ENCODE data around the gene EML3. TPM values are rescaled to one million over a fixed set of nuclear protein-coding genes. Genes with fewer than 3 reads are reported as not detected.
A peak's percentile ranks its signal among the peaks of the same experiment; 100 is the strongest.
"Not testable (repeated sequence)": the region's sequence is repeated elsewhere in the genome, so short reads cannot be mapped to it uniquely, and the experiment has no call there.

The EML3 gene
- total RNA-seq, result 100 to 1,000 TPM; 121 to 122 TPM

DNA sequence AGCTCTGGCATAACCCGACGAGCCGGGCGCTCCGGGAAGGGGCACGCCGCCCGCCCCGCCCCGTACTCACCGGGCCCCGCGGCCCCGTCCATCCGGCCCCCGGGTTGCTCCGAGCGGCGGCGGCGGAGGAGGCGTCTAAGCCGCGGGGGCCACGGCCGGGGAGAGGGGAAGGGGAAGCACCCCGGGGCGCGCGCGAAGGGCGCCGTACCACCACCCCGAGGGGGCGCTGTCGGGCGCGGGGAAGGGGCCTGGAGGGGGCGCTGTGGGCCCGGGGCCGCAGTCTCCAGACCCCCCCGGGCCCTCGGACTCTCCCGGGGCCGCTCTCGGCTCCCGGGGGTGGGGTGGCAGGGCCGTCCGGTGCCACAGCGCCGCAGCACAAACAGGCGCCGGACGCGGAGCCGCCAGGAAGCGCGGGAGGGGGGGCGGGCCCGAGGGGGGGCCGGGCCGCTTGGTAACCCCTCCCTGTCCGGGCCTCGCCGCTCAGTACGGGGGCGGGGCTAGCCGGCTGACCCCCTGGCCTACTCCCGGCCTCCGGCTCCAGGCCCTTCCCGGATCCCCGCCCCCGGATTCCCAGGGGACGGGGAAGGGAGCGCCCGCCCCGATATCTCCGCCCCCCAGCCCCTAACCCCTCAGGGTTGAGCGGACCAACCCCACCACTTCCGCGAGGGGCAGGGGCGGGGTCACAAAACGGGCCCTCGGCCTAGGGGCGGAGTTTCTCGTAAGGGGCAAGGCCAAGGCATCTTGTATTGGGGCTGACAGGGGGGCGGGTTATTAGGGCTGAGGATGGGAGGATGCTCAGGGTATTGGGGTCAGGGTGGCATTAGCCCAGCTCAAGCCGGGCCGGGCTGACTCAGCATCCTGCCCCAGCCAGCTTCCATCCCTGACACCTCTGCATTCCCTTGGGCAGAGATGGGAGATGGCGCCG, at the start of gene EML3, which contains the start of gene ROM1:
Gene EML3 (minus strand): TSS at position 410 of the 925 bp plus-strand sequence. CDS start 318 bp downstream, at position 92.
Gene ROM1 (plus strand): TSS at position 892 of the 925 bp plus-strand sequence. CDS start 25 bp downstream, at position 917.
- peak; percentile 91 for DNase-seq
- Mint-ChIP-seq H3K27ac (peak within 1 kb of the TSS; percentile 93), H3K27me3 (no peaks in the 10 kb centered on the region), H3K36me3 (ENCODE audit: low read depth) (peaks cover 45% of the 10 kb centered on the region), H3K4me1 (peaks cover 65% of the 10 kb centered on the region), H3K4me3 (peak within 1 kb of the TSS; percentile 97), H3K9me3 (no peaks in the 10 kb centered on the region)
- POLR2A ChIA-PET, result interaction anchor here (1.0 to 6.7 kb wide), 23 partner anchors 9 to 229 kb away, joined by 3 to 84 read pairs (median 5); partner anchors contain the start of genes B3GAT3, C11orf98, CSKMT and GANAB
- CTCF ChIA-PET, result interaction anchor here (0.6 to 2.6 kb wide), 20 partner anchors 9 to 229 kb away, joined by 3 to 28 read pairs (median 3); partner anchors contain the start of genes B3GAT3, BSCL2, C11orf98 and CSKMT

DNA sequence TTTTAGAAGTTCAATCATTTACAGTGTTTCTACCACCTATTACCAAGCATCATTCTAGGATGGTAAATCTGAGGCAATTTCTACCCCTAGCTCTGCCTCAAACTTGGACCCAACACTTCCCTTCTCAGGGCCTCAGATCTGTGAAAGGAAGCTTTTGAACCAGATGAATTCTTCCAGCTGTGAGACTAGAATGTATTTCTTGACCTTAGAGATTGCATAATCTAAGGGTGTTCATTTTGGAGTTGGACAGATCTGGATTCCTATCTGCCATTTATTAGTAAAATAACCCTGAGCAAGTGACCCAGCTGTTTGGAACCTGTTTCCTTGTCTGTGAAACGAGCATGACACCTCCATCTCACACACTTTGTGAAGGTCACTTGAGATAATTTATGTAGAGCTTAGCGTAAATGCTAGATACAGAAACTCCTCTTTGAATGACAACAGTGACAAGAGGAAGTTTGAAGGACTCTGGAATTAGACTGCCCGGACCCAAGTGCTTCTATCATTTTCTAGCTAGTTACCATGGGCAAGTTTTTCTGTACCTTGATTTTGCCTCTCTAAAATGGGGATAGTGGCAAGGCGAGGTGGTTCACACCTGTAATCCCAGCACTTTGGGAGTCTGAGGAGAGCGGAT, 44.3 kb upstream of the EML3 start:
- H3K36me3 Mint-ChIP-seq (ENCODE audit: low read depth), result peaks cover 8% of the 10 kb centered on the region
- DNase-seq, result no peak
- CTCF ChIA-PET, result interaction anchor here (1.0 to 1.4 kb wide), 4 partner anchors 8 to 114 kb away, joined by 3 to 4 read pairs (median 3); partner anchors contain the start of genes C11orf98 and CSKMT
- H3K4me1 Mint-ChIP-seq, result peaks cover 19% of the 10 kb centered on the region
- POLR2A ChIA-PET, result interaction anchor here (0.7 to 5.9 kb wide), 10 partner anchors 8 to 184 kb away, joined by 3 to 212 read pairs (median 4); partner anchors contain the start of genes C11orf98, CSKMT, EML3 and GANAB
- H3K4me3 Mint-ChIP-seq, result no peak overlapping the region
- no peaks in the 10 kb centered on the region for H3K9me3 Mint-ChIP-seq
- H3K27ac Mint-ChIP-seq, result no peak overlapping the region
- H3K27me3 Mint-ChIP-seq, result no peaks in the 10 kb centered on the region

- POLR2A ChIA-PET, result interaction anchor here (1.1 to 5.9 kb wide), 14 partner anchors 8 to 187 kb away, joined by 3 to 212 read pairs (median 6); partner anchors contain the start of genes B3GAT3, C11orf98, CSKMT and GANAB
- H3K4me3 Mint-ChIP-seq, result peak overlapping the region; percentile 49
- CTCF ChIA-PET, result interaction anchor here (0.6 to 2.7 kb wide), 5 partner anchors 9 to 86 kb away, joined by 3 to 16 read pairs (median 5); partner anchors contain the start of genes C11orf98, CSKMT and TUT1
- no peaks in the 10 kb centered on the region for H3K9me3 Mint-ChIP-seq
- no peaks in the 10 kb centered on the region for H3K27me3 Mint-ChIP-seq
- peak overlapping the region; percentile 34 for H3K27ac Mint-ChIP-seq
- peaks cover 32% of the 10 kb centered on the region for H3K4me1 Mint-ChIP-seq
- DNase-seq, result no peak
- H3K36me3 Mint-ChIP-seq (ENCODE audit: low read depth), result peaks cover 13% of the 10 kb centered on the region
These were observed 41.7 kb upstream of the EML3 start for GRCh38 chr11:62654297-62654696.

DNA sequence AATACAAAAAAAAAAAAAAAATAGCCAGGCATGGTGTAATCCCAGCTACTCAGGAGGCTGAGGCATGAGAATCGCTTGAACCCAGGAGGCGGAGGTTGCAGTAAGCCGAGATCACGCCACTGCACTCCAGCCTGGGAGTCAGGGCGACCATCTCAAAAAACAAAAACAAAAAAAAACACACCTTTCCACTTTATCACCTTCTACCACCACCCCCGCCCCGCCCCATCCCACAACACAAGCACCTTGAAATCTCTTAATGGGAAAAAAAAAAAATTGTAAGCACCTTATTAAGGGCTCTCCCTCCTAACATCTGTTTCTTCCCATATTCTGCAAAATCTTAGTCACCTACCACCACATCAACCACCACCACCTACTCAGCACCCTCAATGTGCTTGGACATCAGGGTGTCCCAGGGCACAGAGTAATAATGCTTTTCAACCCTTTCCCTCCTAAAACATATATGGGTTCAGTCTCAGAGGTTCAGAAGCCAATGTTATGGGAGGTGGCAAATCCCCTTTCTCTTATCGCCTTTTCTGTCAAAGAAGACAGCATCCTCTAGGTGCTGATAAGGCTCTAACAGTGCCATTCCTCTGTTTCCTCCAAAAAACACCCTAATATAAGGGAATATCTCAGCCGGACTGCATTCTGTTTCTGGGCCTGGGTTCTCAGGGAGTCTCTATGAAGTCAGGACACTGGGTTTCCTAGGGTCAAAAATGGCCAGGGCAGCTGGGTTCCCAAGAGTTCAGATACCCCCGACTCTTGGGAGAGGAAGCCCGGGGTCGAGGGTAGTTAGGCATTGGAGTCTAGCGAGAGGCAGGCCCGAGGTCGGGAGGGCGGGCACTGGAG, 39.8 kb upstream of the EML3 start:
- Mint-ChIP-seq H3K4me1 (peaks cover 34% of the 10 kb centered on the region), H3K4me3 (peak overlapping the region; percentile 91), H3K27ac (peak overlapping the region; percentile 85), H3K27me3 (no peaks in the 10 kb centered on the region), H3K9me3 (no peaks in the 10 kb centered on the region), H3K36me3 (ENCODE audit: low read depth) (peaks cover 17% of the 10 kb centered on the region)
- POLR2A ChIA-PET, result interaction anchor here (0.6 to 5.9 kb wide), 30 partner anchors 8 to 203 kb away, joined by 3 to 212 read pairs (median 6); partner anchors contain the start of genes B3GAT3, BSCL2, C11orf98 and CSKMT
- peak; percentile 47 for DNase-seq
- CTCF ChIA-PET, result interaction anchor here (1.0 to 1.6 kb wide), 3 partner anchors 12 to 110 kb away, joined by 3 to 15 read pairs (median 10); partner anchors contain the start of genes C11orf98, CSKMT and TUT1

DNA sequence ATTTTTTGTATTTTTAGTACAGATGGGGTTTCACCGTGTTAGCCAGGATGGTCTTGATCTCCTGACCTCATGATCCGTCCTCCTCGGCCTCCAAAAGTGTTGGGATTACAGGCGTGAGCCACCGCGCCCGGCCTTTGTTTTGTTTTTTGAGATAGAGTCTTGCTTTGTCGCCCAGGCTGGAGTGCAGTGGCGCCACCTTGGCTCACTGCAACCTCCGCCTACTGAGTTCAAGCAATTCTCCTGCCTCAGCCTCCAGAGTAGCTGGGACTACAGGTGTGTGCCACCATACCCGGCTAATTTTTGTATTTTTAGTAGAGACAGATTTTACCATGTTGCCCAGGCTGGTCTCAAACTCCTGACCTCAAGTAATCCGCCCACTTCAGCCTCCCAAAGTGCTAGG, 37.7 kb upstream of the EML3 start:
- POLR2A ChIA-PET, result interaction anchor here (1.1 to 12.3 kb wide), 4 partner anchors 16 to 49 kb away, joined by 3 to 192 read pairs (median 6); partner anchors contain the start of genes C11orf98, CSKMT, LBHD1 and MTA2
- not testable (repeated sequence) for H3K9me3 Mint-ChIP-seq, H3K27me3 Mint-ChIP-seq

DNA sequence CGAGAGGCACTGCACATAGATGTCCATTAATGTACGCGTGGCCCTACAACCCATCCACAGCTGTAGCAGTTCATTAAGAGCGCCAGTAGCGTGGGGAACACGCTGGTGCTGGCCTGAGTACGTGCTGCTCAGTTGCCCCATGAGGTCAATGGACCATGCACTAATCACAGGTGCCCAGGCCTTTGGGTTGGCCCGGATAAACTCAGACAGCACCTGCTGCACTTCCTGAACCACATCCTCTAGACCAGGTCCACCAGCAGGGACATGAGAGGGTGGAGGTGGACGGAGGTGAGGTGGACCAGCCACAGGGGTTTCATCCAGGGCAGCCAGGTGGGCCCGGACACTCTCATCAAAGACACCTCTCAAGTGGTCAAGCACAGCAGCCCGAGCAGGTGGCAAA, 36.9 kb upstream of the EML3 start:
- no peak overlapping the region for H3K4me3 Mint-ChIP-seq
- H3K9me3 Mint-ChIP-seq, result no peaks in the 10 kb centered on the region
- ChIA-PET CTCF (interaction anchor here (1.1 to 1.2 kb wide), 3 partner anchors 15 to 45 kb away, joined by 3 to 4 read pairs (median 3); partner anchors contain the start of genes B3GAT3 and C11orf98), POLR2A (interaction anchor here (1.1 to 12.3 kb wide), 7 partner anchors 16 to 207 kb away, joined by 3 to 192 read pairs (median 8); partner anchors contain the start of genes B3GAT3, C11orf98, CSKMT and HNRNPUL2)
- H3K27me3 Mint-ChIP-seq, result no peaks in the 10 kb centered on the region
- no peak for DNase-seq
- H3K27ac Mint-ChIP-seq, result no peak overlapping the region
- peaks cover 31% of the 10 kb centered on the region for H3K36me3 Mint-ChIP-seq (ENCODE audit: low read depth)
- H3K4me1 Mint-ChIP-seq, result peaks cover 50% of the 10 kb centered on the region

More for the DNA sequence above, 37.7 kb upstream of the EML3 start:
- Mint-ChIP-seq H3K4me1 (peaks cover 47% of the 10 kb centered on the region), H3K36me3 (ENCODE audit: low read depth) (peaks cover 26% of the 10 kb centered on the region)
- CTCF ChIA-PET, result interaction anchor here (1.1 kb wide), 1 partner anchor 44 kb away, joined by 4 read pairs; no protein-coding TSS in a partner anchor
- H3K27ac Mint-ChIP-seq, DNase-seq, H3K4me3 Mint-ChIP-seq: not testable (repeated sequence)

- no peak overlapping the region for H3K27ac Mint-ChIP-seq
- no peaks in the 10 kb centered on the region for H3K9me3 Mint-ChIP-seq
- no peak overlapping the region for H3K4me3 Mint-ChIP-seq
- H3K4me1 Mint-ChIP-seq, result peaks cover 48% of the 10 kb centered on the region
- peaks cover 35% of the 10 kb centered on the region for H3K36me3 Mint-ChIP-seq (ENCODE audit: low read depth)
- DNase-seq, result no peak
- H3K27me3 Mint-ChIP-seq, result no peaks in the 10 kb centered on the region
- ChIA-PET POLR2A (interaction anchor here (0.7 to 12.3 kb wide), 8 partner anchors 17 to 232 kb away, joined by 3 to 192 read pairs (median 10); partner anchors contain the start of genes B3GAT3, C11orf98, CSKMT and HNRNPUL2), CTCF (interaction anchor here (0.9 to 1.2 kb wide), 3 partner anchors 16 to 27 kb away, joined by 3 read pairs; partner anchors contain the start of genes B3GAT3 and C11orf98)
These were observed 36.4 kb upstream of the EML3 start for GRCh38 chr11:62648967-62649364.

DNA sequence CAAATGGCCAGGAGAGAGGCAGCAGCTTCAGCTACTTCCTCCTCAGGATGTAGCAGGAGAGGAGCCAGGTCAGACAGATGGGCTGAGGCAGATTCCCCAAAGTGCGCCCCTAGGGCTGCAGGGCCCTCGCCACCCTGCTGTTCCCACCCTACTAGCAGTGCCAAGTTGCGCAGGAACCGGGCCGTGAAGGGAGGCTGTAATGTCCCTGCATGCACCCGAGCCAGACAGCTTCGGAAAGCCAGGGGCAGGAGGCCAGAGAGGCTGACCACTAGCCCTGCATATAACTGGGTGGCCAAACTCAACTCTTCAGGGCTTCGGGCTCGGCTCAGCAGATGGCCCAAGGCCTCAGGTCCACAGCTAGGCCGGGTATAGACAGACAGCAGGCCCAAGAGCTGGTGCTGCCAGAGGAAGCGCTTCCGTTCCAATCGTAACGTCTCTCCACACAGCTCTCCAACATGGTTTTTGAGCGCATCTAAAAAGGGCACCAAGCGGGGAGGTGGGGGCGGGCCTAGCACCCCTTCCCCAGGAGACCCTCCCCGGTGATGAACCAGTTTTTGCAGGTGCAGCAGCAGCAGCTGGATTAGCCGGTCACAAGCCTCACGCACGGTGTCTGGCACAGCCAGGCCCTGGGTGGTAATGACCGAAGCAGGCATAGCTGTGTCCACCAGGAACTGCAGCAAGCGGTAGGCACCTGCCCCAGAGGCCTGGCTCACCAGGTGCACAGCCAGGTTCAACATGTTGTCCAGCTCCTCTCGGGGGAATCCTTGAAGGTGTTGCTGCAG, 35.8 kb upstream of the EML3 start:
- no peak for DNase-seq
- H3K27ac Mint-ChIP-seq, result no peak overlapping the region
- H3K9me3 Mint-ChIP-seq, result no peaks in the 10 kb centered on the region
- ChIA-PET POLR2A (interaction anchor here (0.7 to 12.3 kb wide), 10 partner anchors 18 to 233 kb away, joined by 3 to 192 read pairs (median 6); partner anchors contain the start of genes B3GAT3, C11orf98, CSKMT and EML3), CTCF (interaction anchor here (0.9 to 2.9 kb wide), 4 partner anchors 17 to 61 kb away, joined by 3 to 9 read pairs (median 3); partner anchors contain the start of gene TUT1)
- peaks cover 45% of the 10 kb centered on the region for H3K4me1 Mint-ChIP-seq
- no peak overlapping the region for H3K4me3 Mint-ChIP-seq
- no peaks in the 10 kb centered on the region for H3K27me3 Mint-ChIP-seq
- H3K36me3 Mint-ChIP-seq (ENCODE audit: low read depth), result peaks cover 32% of the 10 kb centered on the region

DNA sequence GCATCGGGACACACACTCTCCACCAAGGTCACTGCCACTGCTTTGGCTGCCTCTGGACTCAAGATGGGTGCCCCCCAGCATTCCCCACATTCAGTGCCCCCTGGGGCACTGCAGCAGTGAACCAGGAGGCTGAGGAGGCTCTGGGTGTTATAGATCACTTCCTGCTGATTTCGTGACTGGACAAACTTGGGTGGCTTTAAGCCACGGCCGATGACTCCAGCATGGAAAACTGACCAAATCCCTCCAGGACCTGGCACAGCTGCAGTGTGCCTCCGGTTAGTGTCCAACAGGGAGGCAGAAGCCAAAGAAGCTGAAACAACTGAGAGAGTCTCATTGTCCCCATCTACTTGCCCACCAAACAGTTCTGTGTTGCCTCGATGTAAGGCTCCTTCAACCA, 35.0 kb upstream of the EML3 start:
- ChIA-PET POLR2A (interaction anchor here (0.7 to 12.3 kb wide), 9 partner anchors 18 to 208 kb away, joined by 3 to 192 read pairs (median 8); partner anchors contain the start of genes B3GAT3, C11orf98, CSKMT and EML3), CTCF (interaction anchor here (0.9 to 2.9 kb wide), 3 partner anchors 53 to 61 kb away, joined by 3 to 9 read pairs (median 3); partner anchors contain the start of gene TUT1)
- no peak for DNase-seq
- Mint-ChIP-seq H3K27me3 (no peaks in the 10 kb centered on the region), H3K4me1 (peaks cover 47% of the 10 kb centered on the region), H3K27ac (no peak overlapping the region), H3K4me3 (no peak overlapping the region), H3K36me3 (ENCODE audit: low read depth) (peaks cover 36% of the 10 kb centered on the region), H3K9me3 (no peaks in the 10 kb centered on the region)

DNA sequence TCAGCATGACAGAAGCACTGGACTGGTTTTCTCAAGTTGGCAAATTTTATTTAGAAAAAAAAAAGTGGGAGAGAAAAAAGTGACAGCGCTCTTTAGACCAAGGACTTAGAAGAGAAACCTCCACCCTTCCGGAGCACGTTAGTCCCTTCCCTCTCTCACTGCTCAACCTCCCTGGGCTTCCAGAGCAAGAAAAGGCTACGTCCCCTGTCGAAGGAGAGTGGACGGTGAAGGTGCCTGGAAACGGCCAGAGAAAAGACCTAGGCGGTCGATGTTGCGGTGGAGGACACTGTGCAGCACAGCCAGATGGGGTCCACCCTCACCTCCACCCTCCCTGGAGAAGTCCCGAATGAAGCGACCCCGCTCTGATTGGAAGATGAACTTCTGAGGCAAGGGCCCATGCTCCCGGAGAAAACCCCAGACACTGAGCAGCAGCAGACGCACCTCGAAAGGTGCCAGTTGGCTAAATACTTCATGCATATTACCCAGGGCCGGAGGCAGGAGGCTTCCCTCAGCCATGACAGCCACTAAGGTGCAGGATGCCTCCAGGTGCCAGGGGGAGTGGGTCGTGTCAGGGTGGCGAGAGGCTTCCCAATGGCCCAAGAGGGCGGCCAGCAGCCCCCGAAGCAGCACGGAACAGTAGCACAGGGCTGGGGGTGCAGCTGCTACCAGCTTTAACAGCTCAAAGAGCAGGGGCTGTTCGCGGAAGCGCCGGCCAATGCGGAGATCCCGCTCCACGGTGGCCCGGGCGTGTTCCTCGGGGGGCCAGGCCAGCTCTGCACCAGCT, 34.4 kb upstream of the EML3 start:
- peaks cover 46% of the 10 kb centered on the region for H3K4me1 Mint-ChIP-seq
- no peak for DNase-seq
- H3K27me3 Mint-ChIP-seq, result no peaks in the 10 kb centered on the region
- peak overlapping the region; percentile 99 for H3K4me3 Mint-ChIP-seq
- peak overlapping the region; percentile 94 for H3K27ac Mint-ChIP-seq
- POLR2A ChIA-PET, result interaction anchor here (0.6 to 12.3 kb wide), 27 partner anchors 8 to 209 kb away, joined by 3 to 192 read pairs (median 8); partner anchors contain the start of genes B3GAT3, BSCL2, C11orf98 and CSKMT
- CTCF ChIA-PET, result interaction anchor here (0.6 to 2.9 kb wide), 6 partner anchors 47 to 205 kb away, joined by 3 to 9 read pairs (median 4); partner anchors contain the start of gene TUT1
- no peaks in the 10 kb centered on the region for H3K9me3 Mint-ChIP-seq
- H3K36me3 Mint-ChIP-seq (ENCODE audit: low read depth), result peaks cover 38% of the 10 kb centered on the region

All from activated CD4-positive, alpha-beta memory T cell treated with anti-CD3 and anti-CD28 coated beads, Interleukin-2, amount 10 ng/mL, durations not matched to agents 7 days and 5 days (primary cell).